ENCODE measurements around the gene PARVB. TPM values are rescaled to one million over a fixed set of nuclear protein-coding genes. Genes with fewer than 3 reads are reported as not detected.

Gene PARVB, protein sequence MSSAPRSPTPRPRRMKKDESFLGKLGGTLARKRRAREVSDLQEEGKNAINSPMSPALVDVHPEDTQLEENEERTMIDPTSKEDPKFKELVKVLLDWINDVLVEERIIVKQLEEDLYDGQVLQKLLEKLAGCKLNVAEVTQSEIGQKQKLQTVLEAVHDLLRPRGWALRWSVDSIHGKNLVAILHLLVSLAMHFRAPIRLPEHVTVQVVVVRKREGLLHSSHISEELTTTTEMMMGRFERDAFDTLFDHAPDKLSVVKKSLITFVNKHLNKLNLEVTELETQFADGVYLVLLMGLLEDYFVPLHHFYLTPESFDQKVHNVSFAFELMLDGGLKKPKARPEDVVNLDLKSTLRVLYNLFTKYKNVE
- polyA plus RNA-seq = 10 to 100 TPM; 14.8 to 75.5 (median 46.2) TPM

DNA sequence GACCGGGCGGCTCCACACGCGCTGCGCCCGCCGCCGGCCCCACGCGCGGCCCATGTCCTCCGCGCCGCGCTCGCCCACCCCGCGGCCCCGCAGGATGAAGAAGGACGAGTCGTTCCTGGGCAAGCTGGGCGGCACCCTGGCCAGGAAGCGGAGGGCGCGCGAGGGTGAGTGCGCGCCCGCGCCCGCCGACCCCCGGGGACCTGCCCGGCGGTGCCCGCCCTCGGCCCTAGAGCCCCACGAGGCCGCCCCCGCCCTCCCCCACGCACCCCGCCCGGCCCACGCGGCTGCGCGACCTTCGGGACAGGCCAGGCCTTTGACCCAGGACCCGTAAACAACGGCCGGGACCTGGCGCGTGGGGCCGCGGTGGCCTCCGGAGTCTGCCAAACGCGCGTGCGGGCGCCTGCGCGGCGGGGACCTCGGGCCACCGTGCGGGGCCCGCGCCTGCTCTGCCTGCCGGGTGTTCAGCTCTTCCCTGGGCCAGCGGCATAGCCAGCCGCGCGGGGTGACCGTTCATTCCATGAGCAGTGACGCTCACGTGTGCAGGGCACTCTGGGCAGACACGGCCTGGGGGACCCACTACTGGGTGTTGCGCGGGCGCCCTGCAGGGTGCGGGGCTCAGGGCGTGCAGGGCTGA, at the start of gene PARVB:
PARVB (plus strand) TSS at position 15 of the 634 bp plus-strand sequence; CDS start at position 53, 38 bp downstream.
- WGBS, 3 donors = 1 to 3% (median 1%) methylated on average over 53 to 83 of the region's 83 CpGs
- H3K27ac ChIP-seq (ENCODE audit: low read depth, low read length) = no peak within 1 kb of the TSS

DNA sequence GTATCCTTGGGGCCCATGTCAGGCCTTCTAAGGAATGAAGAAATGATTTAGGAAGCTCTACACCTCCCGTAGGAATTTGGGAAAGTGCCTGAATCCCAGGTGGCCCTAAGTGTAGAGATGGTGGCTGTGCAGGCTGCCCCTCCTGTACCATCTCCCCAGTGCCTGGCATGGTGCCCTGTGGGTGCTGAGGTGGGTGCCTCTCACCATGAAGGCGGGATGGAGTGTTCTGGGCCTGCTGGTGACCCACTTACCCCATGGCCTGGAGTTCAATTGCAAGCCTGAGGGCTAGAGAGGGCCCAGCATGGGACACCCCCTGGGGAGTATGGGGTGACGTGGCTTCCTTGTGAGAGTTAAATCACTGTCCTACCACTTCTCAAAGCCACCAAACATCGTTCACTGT, 49.1 kb upstream of the PARVB start:
- 70 to 86% (median 72%) methylated on average over 4 of the region's 4 CpGs for WGBS, 3 donors
- H3K27ac ChIP-seq (ENCODE audit: low read depth, low read length) = no peak overlapping the region

DNA sequence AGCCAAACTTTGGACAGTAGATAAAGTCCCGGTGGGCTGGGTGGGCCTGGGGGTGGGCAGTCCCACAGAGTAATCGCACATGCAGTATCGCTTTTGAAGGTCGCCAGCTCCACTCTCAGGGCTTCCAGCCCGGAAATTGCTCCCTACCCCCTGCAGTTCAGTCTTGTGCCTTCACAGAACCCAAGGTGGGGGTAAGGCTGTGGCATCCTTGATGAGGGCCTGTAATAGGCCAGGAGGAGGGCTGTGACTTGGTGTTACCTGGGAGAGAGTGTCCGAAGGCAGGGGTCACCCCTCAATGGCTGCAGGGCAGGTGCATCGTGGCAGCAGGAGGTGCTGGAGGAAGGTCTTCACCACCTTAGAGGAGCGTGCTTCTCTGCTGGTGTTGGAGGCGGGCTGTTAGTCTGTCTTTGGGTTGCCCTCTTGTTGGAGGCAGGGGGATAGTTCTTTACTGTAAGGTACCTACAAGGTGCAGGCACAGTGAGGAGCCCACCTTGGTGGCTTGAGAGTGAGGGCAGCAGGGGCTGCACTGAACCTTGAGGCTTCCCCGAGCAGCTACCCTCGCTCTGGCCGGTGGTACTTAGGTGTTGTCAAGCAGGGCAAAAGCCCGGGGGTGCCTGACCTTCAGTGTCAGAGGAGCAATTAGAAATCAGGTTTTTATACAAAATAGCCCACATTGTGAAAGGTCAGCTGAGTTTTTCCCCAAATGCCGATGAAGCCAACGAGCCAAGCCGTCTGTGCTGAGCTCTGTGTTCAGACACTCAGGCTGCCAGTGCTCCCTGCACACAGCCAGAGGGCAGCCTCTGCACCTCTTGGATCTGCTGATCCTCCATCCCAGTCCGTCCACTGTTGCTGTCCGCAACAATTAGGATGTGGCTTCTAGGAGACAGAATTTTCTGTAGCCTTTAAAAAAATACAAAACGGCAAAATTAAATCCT, 47.0 kb upstream of the PARVB start:
- no peak overlapping the region for H3K27ac ChIP-seq (ENCODE audit: low read depth, low read length)
- WGBS, 3 donors = 87 to 92% (median 89%) methylated on average over 19 of the region's 19 CpGs

DNA sequence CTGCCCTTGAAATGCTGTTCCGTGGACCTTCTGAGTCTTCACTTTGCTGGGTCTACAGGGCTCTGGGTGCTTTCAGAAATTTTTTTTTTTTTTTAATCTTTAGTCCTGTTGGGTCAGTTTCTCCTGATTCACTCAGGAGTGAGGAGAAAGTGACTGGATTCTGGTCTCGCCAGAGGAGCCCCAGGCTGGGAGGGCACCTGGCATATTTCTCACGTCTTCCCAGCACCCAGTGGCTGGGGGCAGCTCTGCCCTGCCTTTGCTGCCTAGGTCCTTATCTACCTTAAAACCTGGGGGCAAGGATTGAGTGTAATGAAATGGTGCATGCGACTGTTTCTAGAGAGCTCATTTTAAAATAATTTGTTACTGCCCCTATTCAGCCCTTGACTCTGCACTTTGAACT, 45.5 kb upstream of the PARVB start:
- H3K27ac ChIP-seq (ENCODE audit: low read depth, low read length) = no peak overlapping the region
- 45 to 98% (median 96%) methylated on average over 4 of the region's 4 CpGs for WGBS, 3 donors

DNA sequence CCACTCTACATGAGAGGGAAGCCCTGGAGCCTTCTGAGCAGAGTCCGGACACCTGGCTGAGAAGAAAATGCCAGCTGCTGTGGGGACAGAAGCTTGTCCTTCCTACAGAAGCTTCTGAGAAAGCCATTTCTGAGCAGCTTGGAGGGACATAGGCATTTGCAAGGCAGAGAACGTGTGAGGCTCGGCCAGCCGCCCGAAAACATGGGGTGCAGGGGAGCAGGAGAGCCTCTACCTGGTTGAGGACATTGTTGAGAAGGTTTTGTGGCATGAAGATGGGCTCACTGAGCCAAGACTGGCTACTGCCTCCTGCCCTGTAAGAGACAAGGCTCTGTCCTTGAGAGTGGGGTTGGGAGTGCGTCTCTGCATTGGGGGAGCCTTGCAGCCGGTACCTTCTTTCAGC, 43.5 kb upstream of the PARVB start:
- WGBS, 3 donors = 97 to 100% (median 99%) methylated on average over 7 of the region's 7 CpGs
- no peak overlapping the region for H3K27ac ChIP-seq (ENCODE audit: low read depth, low read length)

DNA sequence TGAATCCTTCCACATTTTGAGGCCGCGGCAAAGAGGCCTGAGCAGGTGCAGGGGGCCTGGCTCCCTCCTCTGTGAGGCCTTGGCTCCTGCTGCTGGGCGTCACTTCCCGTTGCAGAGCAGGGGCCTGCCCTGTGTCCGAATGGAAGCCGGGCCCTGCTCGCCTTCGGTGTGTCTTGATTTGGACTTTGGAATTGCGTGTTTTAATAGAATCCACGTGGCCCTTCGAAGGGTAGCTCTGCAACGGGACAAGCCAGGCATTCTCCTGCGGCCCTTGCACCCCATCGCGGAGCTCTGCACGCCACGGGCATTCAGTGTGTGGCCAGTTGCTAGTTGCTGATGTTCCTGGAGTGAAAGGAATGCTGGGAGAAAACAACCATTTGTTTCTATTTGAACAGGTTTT, 43.1 kb upstream of the PARVB start:
- no peak overlapping the region for H3K27ac ChIP-seq (ENCODE audit: low read depth, low read length)
- 53 to 97% (median 94%) methylated on average over 17 of the region's 17 CpGs for WGBS, 3 donors

DNA sequence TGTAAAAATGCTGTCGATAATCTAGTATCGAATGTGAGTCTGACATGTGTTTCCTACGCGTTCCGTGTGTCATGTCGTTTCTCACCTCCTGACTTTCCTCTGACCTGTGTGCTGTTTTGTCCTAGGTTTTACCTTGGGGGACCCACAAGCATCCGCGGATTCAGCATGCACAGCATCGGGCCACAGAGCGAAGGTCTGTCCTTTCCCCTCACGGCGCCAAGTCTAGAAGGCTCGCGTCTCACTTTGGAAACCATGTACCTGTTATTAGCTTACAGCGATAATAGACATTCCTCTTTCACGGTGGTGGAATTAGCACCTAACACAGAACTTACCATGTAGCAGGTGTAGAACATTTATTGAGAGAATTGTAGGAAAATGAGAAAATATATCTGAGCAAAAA, 40.3 kb upstream of the PARVB start:
- WGBS, 3 donors = 97% methylated on average over 16 of the region's 16 CpGs
- no peak overlapping the region for H3K27ac ChIP-seq (ENCODE audit: low read depth, low read length)

DNA sequence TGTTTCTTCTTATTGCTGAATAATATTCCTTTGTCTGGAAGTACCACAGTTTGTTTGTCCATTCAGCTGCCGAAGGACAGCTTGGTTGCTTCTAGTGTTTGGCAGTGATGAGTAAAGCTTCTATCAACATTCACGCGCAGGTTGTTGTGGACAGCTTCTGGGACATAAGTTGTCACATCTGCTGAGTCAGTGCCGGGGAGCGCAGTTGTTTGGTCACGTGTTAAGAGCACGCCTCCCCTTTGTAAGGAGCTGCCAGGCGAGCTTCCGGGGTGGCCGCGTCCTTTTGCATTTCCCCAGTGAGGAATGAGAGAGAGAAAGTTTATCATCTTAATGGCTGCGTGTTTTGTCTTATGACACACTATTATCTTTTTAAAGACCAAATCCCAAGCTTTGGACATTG, 38.6 kb upstream of the PARVB start:
- no peak overlapping the region for H3K27ac ChIP-seq (ENCODE audit: low read depth, low read length)
- WGBS, 3 donors = 85 to 90% (median 87%) methylated on average over 12 of the region's 12 CpGs

DNA sequence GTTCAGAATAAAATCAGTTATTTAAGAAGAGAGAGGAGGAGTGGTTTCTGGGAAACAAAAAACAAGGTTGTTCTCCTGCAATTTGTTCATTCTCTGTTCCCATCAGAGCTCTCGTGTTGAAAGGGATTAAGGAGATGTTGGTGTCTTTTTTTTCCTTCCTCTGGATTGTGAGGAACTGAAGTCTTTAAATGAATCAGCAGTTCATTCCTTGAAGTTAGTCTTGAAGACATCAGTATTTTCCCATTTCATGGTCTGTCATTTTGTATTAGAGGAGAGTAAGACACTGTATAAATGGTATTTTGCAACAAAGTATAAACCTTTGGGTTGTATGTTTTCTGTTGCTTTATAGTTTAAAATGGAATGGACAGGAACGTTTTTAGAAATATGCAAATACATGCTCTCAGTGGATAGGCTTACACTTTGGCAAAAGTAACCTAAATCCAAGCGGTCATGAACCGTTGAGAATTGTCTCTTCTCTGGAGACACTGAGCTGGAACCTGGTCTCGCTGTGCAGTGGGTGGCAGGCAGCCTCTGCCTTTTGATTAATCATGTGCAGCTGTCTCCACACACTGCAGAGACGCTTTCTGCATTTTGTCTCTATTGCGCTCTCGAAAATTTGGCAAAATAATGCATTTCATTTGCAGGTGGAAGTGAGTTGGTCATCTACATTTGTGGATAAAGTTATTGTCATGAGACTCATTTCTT, 35.8 kb upstream of the PARVB start:
- no peak overlapping the region for H3K27ac ChIP-seq (ENCODE audit: low read depth, low read length)
- WGBS, 3 donors = 74 to 84% (median 79%) methylated on average over 8 of the region's 8 CpGs

DNA sequence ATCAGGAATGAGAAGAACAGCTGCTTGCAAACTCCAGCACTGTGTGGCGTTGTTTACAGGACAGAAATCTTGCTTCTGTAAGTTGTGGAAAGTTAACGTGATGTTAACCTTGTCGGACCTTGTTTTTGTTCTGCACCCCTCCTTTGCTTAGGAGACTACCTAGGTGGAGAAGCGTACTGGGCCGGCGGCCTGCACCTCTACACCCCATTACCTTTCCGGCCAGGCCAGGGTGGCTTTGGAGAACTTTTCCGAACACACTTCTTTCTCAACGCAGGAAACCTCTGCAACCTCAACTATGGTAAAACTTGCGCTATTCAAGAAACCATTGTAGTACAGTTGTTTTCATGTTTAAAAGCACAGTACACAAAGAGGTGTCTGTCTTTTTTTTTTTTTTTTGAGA, 35.1 kb upstream of the PARVB start:
- 94 to 95% (median 94%) methylated on average over 10 of the region's 10 CpGs for WGBS, 3 donors
- H3K27ac ChIP-seq (ENCODE audit: low read depth, low read length) = no peak overlapping the region

DNA sequence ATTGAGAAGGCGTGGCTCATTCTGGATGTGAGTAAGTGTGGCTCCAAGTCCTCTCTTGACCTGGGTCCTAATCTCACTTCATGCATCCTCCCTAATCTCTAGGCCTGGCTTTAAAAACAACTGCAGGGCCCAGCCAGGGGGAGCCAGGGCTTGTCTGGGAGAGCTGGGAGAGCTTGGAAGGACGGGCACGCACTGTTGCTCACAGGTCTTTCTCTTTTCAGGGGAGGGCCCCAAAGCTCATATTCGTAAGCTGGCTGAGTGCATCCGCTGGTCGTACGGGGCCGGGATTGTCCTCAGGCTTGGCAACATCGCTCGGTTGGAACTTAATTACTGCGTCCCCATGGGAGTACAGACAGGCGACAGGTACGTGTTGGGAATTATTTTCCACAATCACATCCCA, 34.1 kb upstream of the PARVB start:
- H3K27ac ChIP-seq (ENCODE audit: low read depth, low read length) = no peak overlapping the region
- 84 to 91% (median 88%) methylated on average over 13 of the region's 13 CpGs for WGBS, 3 donors

DNA sequence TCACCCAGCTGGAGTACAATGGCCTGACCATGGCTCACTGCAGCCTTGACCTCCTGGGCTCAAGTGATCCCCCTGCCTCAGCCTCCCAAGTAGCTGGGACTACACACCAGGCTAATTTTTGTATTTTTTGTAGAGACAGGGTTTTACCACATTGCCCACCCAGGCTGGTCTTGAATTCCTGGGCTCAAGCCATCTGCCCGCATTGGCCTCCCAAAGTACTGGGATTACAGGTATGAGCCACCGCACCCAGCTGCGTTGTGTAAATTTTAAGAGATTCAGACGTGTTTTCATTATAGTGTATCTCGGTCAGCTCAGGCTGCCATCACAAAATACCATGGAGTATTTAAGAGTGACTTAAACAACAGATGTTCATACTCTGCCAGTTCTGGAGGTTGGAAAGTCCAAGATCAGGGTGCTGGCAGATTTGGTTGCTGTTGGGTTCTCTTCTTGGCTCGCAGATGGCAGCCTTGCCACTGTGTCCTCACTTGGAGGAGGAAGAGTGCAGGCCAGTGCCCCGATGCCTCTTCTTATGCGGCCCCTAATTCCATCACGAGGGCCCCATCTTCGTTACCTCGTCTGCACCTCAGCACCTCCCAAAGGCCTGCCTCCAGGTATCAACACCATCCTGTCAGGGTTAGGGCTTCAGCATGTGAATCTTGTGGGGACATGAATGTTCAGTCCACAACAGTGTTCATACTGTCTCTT, 32.6 kb upstream of the PARVB start:
- no peak overlapping the region for H3K27ac ChIP-seq (ENCODE audit: low read depth, low read length)
- WGBS, 3 donors = 93 to 96% (median 93%) methylated on average over 11 of the region's 11 CpGs

DNA sequence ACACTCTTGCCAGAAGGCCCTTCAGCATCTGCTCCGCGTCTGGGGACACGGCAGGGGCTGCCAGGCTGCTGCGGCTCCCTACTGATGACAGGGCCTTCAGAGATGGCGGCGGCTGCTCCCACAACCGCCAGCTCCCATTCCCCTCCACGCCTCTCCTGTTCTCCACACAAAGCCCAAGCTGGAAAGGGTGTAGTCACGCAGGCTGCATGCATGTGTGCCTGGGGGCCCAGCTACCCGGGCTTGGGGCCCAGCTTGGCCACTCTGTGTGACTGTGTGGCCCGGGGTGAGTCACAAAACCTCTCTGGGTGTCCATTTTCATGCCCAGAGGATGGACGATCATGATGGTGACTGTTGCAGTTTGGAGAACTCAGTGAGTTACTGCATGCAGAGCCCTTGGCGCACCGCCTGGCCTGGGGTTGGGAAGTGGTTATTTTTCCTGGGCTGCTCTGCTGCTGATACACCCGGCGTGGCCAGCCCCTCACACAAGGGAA, 31.7 kb upstream of the PARVB start:
- 77 to 93% (median 78%) methylated on average over 16 of the region's 16 CpGs for WGBS, 3 donors
- H3K27ac ChIP-seq (ENCODE audit: low read depth, low read length) = no peak overlapping the region

DNA sequence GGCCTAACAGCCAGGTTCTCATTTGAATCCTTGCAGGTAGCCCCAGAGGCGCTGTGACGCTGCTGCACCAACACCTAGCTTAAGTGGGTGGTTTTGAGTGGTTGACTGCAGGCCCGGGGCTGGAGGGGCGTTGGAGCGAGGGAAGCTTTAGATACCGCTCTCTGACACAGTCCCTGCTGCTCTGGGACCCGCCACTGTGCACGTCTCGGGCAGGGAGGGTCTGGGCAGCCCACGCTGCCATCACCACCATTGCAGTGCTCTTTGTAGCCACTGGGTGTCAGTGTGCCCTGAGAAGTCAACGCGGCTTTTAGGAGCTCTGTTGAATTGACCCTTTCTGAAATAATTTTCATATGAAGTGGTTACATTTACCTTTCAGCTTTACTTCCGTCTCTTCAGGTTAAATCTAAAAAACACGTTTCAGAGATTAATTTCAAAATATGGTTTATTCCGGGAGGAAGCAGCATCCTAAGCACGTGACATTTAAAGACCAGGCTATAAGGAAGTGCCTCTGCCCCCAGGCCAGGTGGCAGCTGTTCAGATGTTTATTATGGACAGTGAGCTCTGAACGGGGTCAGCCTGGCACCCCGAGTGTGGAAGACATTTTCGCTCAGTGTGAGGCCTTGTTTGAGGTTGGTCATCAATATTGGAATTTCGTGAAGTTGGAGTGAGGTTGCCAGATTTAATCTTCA, 30.9 kb upstream of the PARVB start:
- 27 to 38% (median 30%) methylated on average over 20 of the region's 20 CpGs for WGBS, 3 donors
- H3K27ac ChIP-seq (ENCODE audit: low read depth, low read length) = no peak overlapping the region

DNA sequence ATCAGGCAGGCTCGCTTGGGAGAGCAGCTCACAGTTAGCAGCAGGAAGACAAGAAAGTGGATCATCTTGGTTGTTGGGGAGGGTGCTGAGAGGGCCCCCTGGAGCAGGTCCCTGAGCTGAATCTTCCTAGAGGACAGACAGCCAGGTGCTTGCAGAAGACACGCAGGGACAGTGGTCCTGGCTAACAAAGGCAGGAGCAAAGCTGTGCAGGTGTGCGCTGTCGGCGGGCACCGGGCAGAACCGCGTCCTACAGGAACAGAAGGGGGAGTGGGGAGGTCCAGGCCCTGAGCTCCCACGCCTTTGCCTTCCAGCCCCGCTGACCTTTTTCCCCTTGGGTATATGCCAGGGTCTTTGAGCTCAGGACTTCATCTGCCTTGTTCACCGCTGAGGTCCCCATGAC, 30.1 kb upstream of the PARVB start:
- H3K27ac ChIP-seq (ENCODE audit: low read depth, low read length) = no peak overlapping the region
- 93 to 96% (median 94%) methylated on average over 11 of the region's 11 CpGs for WGBS, 3 donors

DNA sequence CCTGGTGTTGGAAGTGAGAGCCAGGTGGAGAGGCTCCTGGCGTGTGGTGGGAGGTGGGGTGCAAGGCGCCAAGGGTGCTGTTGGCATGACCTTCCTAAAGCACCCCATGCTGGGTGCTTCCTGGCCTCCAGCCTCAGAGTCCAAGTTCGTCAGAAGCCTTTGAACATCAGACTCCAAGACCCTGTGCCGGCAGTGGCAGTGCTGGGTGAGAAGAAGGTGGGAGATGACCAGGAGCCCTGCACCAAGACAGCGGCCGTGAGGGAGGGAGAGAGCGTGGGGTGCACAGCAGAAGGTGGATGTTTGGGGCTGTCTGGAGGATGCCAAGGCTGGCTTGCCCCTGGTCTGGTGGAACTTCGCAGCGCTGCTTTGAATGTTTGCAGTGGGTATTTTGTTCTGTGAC, 29.7 kb upstream of the PARVB start:
- no peak overlapping the region for H3K27ac ChIP-seq (ENCODE audit: low read depth, low read length)
- WGBS, 3 donors = 85 to 99% (median 94%) methylated on average over 9 of the region's 9 CpGs

DNA sequence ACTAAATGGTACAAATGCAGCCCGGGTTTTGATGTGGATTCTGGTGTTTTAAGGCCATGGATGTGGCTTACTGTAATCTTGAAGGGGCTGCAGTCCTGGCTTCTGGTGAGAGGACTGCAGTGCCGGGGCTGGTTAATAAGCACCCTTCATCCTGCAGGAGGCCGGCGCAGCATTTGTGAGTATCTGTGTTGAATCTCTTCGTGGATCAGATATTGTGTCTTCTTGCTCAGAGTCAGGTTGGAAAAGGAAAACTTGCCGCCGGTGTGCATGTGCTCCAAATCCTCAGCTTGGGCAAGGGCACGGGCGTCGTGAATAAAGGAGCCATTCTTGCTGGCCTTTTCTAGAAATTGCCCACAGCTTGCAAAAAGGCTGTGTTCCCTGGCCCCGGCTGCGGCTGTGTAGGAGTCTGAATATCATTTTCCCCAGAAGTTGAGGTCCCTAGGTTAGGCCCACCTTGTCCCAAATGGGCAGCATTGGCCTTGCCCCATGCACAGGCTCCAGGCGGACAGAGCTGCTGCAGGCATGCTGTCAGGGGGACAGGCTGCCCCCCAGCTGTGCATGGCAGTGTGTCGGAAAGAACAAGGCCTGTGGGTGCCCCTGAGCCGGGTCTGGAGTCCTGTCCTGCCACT, 28.9 kb upstream of the PARVB start:
- 93 to 96% (median 95%) methylated on average over 15 of the region's 15 CpGs for WGBS, 3 donors
- no peak overlapping the region for H3K27ac ChIP-seq (ENCODE audit: low read depth, low read length)
